HG03460 (cell line): Measurements from ENCODE around the gene SVIP.

Experiments
- ATAC-seq: cut with Tn5 transposase; IDR thresholded peaks from one replicate; pipeline ENCODE4 v1.9.1; 2021; ENCODE audit not compliant: unreplicated experiment

SVIP gene

GRCh38 chr11:22829231-22830081, at the start of gene SVIP:
TSS of gene SVIP (minus strand) at chr11:22829801. CDS start at chr11:22829748, 53 bp downstream.
- ATAC-seq, result peak; percentile 92

GRCh38 chr11:22878604-22879003, 49.0 kb upstream of the SVIP start:
- ATAC-seq, result no peak

- no peak for ATAC-seq
Measured at GRCh38 chr11:22878039-22878438, 48.4 kb upstream of the SVIP start.

GRCh38 chr11:22875869-22876473, 46.4 kb upstream of the SVIP start:
- ATAC-seq, result peak; percentile 99

GRCh38 chr11:22869325-22869724, 39.7 kb upstream of the SVIP start:
- ATAC-seq, result no peak

- ATAC-seq, result no peak
Measured at GRCh38 chr11:22860241-22860640, 30.6 kb upstream of the SVIP start, which contains the start of gene CCDC179. TSS of gene CCDC179 (minus strand) at chr11:22860474. CDS start at chr11:22860421, 53 bp downstream.

GRCh38 chr11:22859756-22860155, 30.2 kb upstream of the SVIP start:
- no peak for ATAC-seq

- no peak for ATAC-seq
Measured at GRCh38 chr11:22851477-22851876, 21.9 kb upstream of the SVIP start.

- no peak for ATAC-seq
Measured at GRCh38 chr11:22846726-22847125, 17.1 kb upstream of the SVIP start.

- ATAC-seq, result no peak
Measured at GRCh38 chr11:22832315-22833015, 2.9 kb upstream of the SVIP start.

- no peak for ATAC-seq
Measured at GRCh38 chr11:22830082-22830414, 447 bp upstream of the SVIP start.

GRCh38 chr11:22828373-22828772, 1.2 kb downstream of the SVIP start:
- no peak for ATAC-seq

- no peak for ATAC-seq
Measured at GRCh38 chr11:22822203-22822602, 7.4 kb downstream of the SVIP start.

GRCh38 chr11:22809893-22810292, 19.7 kb downstream of the SVIP start:
- no peak for ATAC-seq

GRCh38 chr11:22808571-22809197, 20.9 kb downstream of the SVIP start:
- peak; percentile 34 for ATAC-seq

GRCh38 chr11:22807855-22808570, 21.6 kb downstream of the SVIP start:
- ATAC-seq, result peak; percentile 96

- ATAC-seq, result no peak
Measured at GRCh38 chr11:22807391-22807790, 22.2 kb downstream of the SVIP start.

- no peak for ATAC-seq
Measured at GRCh38 chr11:22802861-22803260, 26.7 kb downstream of the SVIP start.

- ATAC-seq, result no peak
Measured at GRCh38 chr11:22800482-22800881, 29.1 kb downstream of the SVIP start.

GRCh38 chr11:22798901-22799300, 30.7 kb downstream of the SVIP start:
- no peak for ATAC-seq

- no peak for ATAC-seq
Measured at GRCh38 chr11:22797047-22797446, 32.6 kb downstream of the SVIP start.
